Loucy (cell line): ENCODE measurements around the gene TIMM22.

Experiments
- H2AFZ ChIP-seq: fragments of 200-600 bp; sonication (generic); 2 replicates; pipeline ENCODE4 v1.6.0; 2016; ENCODE audit warnings: antibody characterized with exemption, mild to moderate bottlenecking, low read length, moderate library complexity
- H3F3A ChIP-seq: fragments of 200-600 bp; 2 replicates; pipeline ENCODE4 v1.6.0; 2016; ENCODE audit warnings: antibody characterized with exemption, low read depth, mild to moderate bottlenecking
- H3K27me3 ChIP-seq: fragments of 200-600 bp; sonication (generic); 2 replicates; pipeline ENCODE4 v1.6.1; 2014; ENCODE audit warnings: low read length, mild to moderate bottlenecking; ENCODE audit not compliant: insufficient read depth, poor library complexity, severe bottlenecking
- H3K36me3 ChIP-seq: fragments of 200-600 bp; sonication (generic); 2 replicates; pipeline ENCODE4 v1.6.1; 2016; ENCODE audit warnings: low read length; ENCODE audit not compliant: insufficient read depth
- H3K4me1 ChIP-seq: fragments of 200-600 bp; sonication (generic); 2 replicates; pipeline ENCODE4 v1.5.1; 2014; ENCODE audit warnings: low read length, mild to moderate bottlenecking; ENCODE audit not compliant: insufficient read depth, poor library complexity, severe bottlenecking
- H3K4me2 ChIP-seq: fragments of 200-600 bp; sonication (generic); 2 replicates; pipeline ENCODE4 v1.6.0; 2014; ENCODE audit warnings: antibody characterized with exemption, low read length, low read depth, mild to moderate bottlenecking; ENCODE audit not compliant: poor library complexity, severe bottlenecking
- H3K4me3 ChIP-seq: fragments of 200-600 bp; sonication (generic); 2 replicates; pipeline ENCODE4 v1.5.1; 2014; ENCODE audit warnings: low read length, mild to moderate bottlenecking, mixed read lengths; ENCODE audit not compliant: poor library complexity, severe bottlenecking
- H3K79me2 ChIP-seq: fragments of 200-600 bp; sonication (generic); 2 replicates; pipeline ENCODE4 v1.6.1; 2014; ENCODE audit warnings: low read length; ENCODE audit not compliant: insufficient read depth
- H3K9ac ChIP-seq: fragments of 200-600 bp; sonication (generic); 2 replicates; pipeline ENCODE4 v1.6.0; 2014; ENCODE audit warnings: mild to moderate bottlenecking, low read depth, low read length, moderate library complexity; ENCODE audit not compliant: poor library complexity, severe bottlenecking
- H3K9me2 ChIP-seq: fragments of 200-600 bp; sonication (generic); replicated peaks from 2 replicates; pipeline ENCODE4 v1.6.1; 2016; ENCODE audit warnings: low read depth, low read length, mixed read lengths
- H3K9me3 ChIP-seq: fragments of 200-600 bp; sonication (generic); 2 replicates; pipeline ENCODE4 v1.6.1; 2014; ENCODE audit warnings: mild to moderate bottlenecking, antibody characterized with exemption, low read length, low read depth; ENCODE audit not compliant: insufficient read depth
- H4K20me1 ChIP-seq: fragments of 200-600 bp; sonication (generic); 2 replicates; pipeline ENCODE4 v1.6.0; 2014; ENCODE audit warnings: antibody characterized with exemption, low read length, mild to moderate bottlenecking; ENCODE audit not compliant: insufficient read depth, poor library complexity, severe bottlenecking
- CTCF ChIP-seq: fragments of 200-600 bp; sonication (generic); conservative IDR thresholded peaks from 2 replicates; pipeline ENCODE4 v1.5.1; 2014; ENCODE audit warnings: mild to moderate bottlenecking, antibody characterized with exemption, low read length
- EZH2phosphoT487 ChIP-seq: fragments of 200-600 bp; IDR thresholded peaks from 2 replicates; pipeline ENCODE4 v1.6.1; 2018; ENCODE audit warnings: antibody characterized with exemption, mild to moderate bottlenecking, moderate library complexity, borderline replicate concordance

The TIMM22 gene

GRCh38 chr17:1022278-1023024 is 25.5 kb downstream of the TIMM22 start:
- H3K27me3 ChIP-seq: no peaks in the 10 kb centered on the region
- H3K9me3 ChIP-seq: no peaks in the 10 kb centered on the region
- H3K4me1 ChIP-seq: no peaks in the 10 kb centered on the region
- no peak overlapping the region for H3K4me2 ChIP-seq
- no peaks in the 10 kb centered on the region for H3K36me3 ChIP-seq
- no peaks in the 10 kb centered on the region for H3F3A ChIP-seq
- no peaks in the 10 kb centered on the region for H4K20me1 ChIP-seq
- TF ChIP-seq CTCF: no peak
- no peak for TF ChIP-seq EZH2phosphoT487
- H3K9me2 ChIP-seq: no peaks in the 10 kb centered on the region
- H2AFZ ChIP-seq: no peak overlapping the region
- no peak overlapping the region for H3K9ac ChIP-seq
- H3K4me3 ChIP-seq: no peak overlapping the region
- no peaks in the 10 kb centered on the region for H3K79me2 ChIP-seq

- Histone ChIP-seq H4K20me1 (no peaks in the 10 kb centered on the region), H2AFZ (no peak overlapping the region), H3F3A (no peaks in the 10 kb centered on the region), H3K36me3 (no peaks in the 10 kb centered on the region), H3K9ac (no peak overlapping the region), H3K9me3 (no peaks in the 10 kb centered on the region), H3K4me1 (no peaks in the 10 kb centered on the region), H3K4me3 (no peak overlapping the region), H3K4me2 (no peak overlapping the region), H3K9me2 (no peaks in the 10 kb centered on the region), H3K79me2 (no peaks in the 10 kb centered on the region), H3K27me3 (no peaks in the 10 kb centered on the region)
- TF ChIP-seq EZH2phosphoT487 (no peak), CTCF (no peak)
These were observed 27.1 kb downstream of the TIMM22 start for GRCh38 chr17:1024076-1024475.

GRCh38 chr17:1025733-1026598 is 29.0 kb downstream of the TIMM22 start:
- H2AFZ ChIP-seq: no peak overlapping the region
- H3K27me3 ChIP-seq: no peaks in the 10 kb centered on the region
- no peaks in the 10 kb centered on the region for H4K20me1 ChIP-seq
- H3K36me3 ChIP-seq: no peaks in the 10 kb centered on the region
- H3K9me3 ChIP-seq: no peaks in the 10 kb centered on the region
- H3K4me3 ChIP-seq: no peak overlapping the region
- no peak overlapping the region for H3K9ac ChIP-seq
- TF ChIP-seq CTCF (no peak), EZH2phosphoT487 (no peak)
- no peak overlapping the region for H3K4me2 ChIP-seq
- H3K4me1 ChIP-seq: no peaks in the 10 kb centered on the region
- H3F3A ChIP-seq: no peaks in the 10 kb centered on the region
- no peaks in the 10 kb centered on the region for H3K79me2 ChIP-seq
- no peaks in the 10 kb centered on the region for H3K9me2 ChIP-seq
